ENCODE measurements around the gene SYNDIG1. TPM values are rescaled to one million over a fixed set of nuclear protein-coding genes. Genes with fewer than 3 reads are reported as not detected.

SYNDIG1 gene
- polyA plus RNA-seq, 5 donors, result 4.6 to 6.8 (median 5.3) TPM

GRCh38 chr20:24672886-24673677 lies 203.7 kb downstream of the SYNDIG1 start:
- DNase-seq, result no peak

GRCh38 chr20:24673678-24674570 lies 204.5 kb downstream of the SYNDIG1 start:
- DNase-seq, result no peak

- no peak for DNase-seq
Measured at GRCh38 chr20:24674921-24675605, 205.6 kb downstream of the SYNDIG1 start.

- DNase-seq, result no peak
Measured at GRCh38 chr20:24675651-24676352, 206.4 kb downstream of the SYNDIG1 start.

GRCh38 chr20:24676353-24676977 lies 207.0 kb downstream of the SYNDIG1 start:
- DNase-seq, result no peak

GRCh38 chr20:24676978-24677370 lies 207.5 kb downstream of the SYNDIG1 start:
- DNase-seq, result no peak

- no peak for DNase-seq
Measured at GRCh38 chr20:24677626-24678315, 208.3 kb downstream of the SYNDIG1 start.

GRCh38 chr20:24678351-24679106 lies 209.1 kb downstream of the SYNDIG1 start:
- DNase-seq, result no peak

GRCh38 chr20:24679448-24680047 lies 210.1 kb downstream of the SYNDIG1 start:
- no peak for DNase-seq

GRCh38 chr20:24681634-24682495 lies 212.4 kb downstream of the SYNDIG1 start:
- no peak for DNase-seq

GRCh38 chr20:24682496-24682985 lies 213.1 kb downstream of the SYNDIG1 start:
- no peak for DNase-seq

GRCh38 chr20:24683676-24684075 lies 214.2 kb downstream of the SYNDIG1 start:
- no peak for DNase-seq

- no peak for DNase-seq
Measured at GRCh38 chr20:24684421-24684871, 215.0 kb downstream of the SYNDIG1 start.

GRCh38 chr20:24684956-24685691 lies 215.7 kb downstream of the SYNDIG1 start:
- DNase-seq, result no peak

- no peak for DNase-seq
Measured at GRCh38 chr20:24685736-24686135, 216.3 kb downstream of the SYNDIG1 start.

GRCh38 chr20:24686156-24686555 lies 216.7 kb downstream of the SYNDIG1 start:
- no peak for DNase-seq

- no peak for DNase-seq
Measured at GRCh38 chr20:24690408-24690807, 221.0 kb downstream of the SYNDIG1 start.

All from right lung (tissue), 5 donors.